Activated naive CD4-positive, alpha-beta T cell (primary cell): ENCODE data around the gene MCTP1.
"Not testable (repeated sequence)": the region's sequence is repeated elsewhere in the genome, so short reads cannot be mapped to it uniquely, and the experiment has no call there.

Source experiments
- DNase-seq, 4 experiments: peaks; one replicate each; lab custom pipeline; 2025; lab: John Stamatoyannopoulos, UW

MCTP1 gene

GRCh38 chr5:95027775-95028174 lies 257.1 kb downstream of the MCTP1 start:
- no peak for DNase-seq

- no peak for DNase-seq
Measured at GRCh38 chr5:95027151-95027721, 257.7 kb downstream of the MCTP1 start.

GRCh38 chr5:95026718-95027117 lies 258.2 kb downstream of the MCTP1 start:
- DNase-seq, result no peak

GRCh38 chr5:95022967-95023695 lies 261.8 kb downstream of the MCTP1 start:
- no peak for DNase-seq

GRCh38 chr5:95020345-95020744 lies 264.5 kb downstream of the MCTP1 start:
- DNase-seq, result no peak

- DNase-seq, result no peak
Measured at GRCh38 chr5:95018946-95019345, 265.9 kb downstream of the MCTP1 start.

GRCh38 chr5:95018511-95018910 lies 266.4 kb downstream of the MCTP1 start:
- DNase-seq, result no peak

GRCh38 chr5:95009812-95010211 lies 275.1 kb downstream of the MCTP1 start:
- no peak for DNase-seq

GRCh38 chr5:95007921-95008597 lies 276.8 kb downstream of the MCTP1 start:
- no peak for DNase-seq

- DNase-seq, result no peak
Measured at GRCh38 chr5:95005811-95006210, 279.1 kb downstream of the MCTP1 start.

GRCh38 chr5:94998670-94999069 lies 286.2 kb downstream of the MCTP1 start:
- DNase-seq, result no peak

- DNase-seq, result not testable (repeated sequence)
Measured at GRCh38 chr5:94994537-94994936, 290.4 kb downstream of the MCTP1 start.

GRCh38 chr5:94993491-94993890 lies 291.4 kb downstream of the MCTP1 start:
- DNase-seq, result no peak

GRCh38 chr5:94992325-94992724 lies 292.6 kb downstream of the MCTP1 start:
- DNase-seq, result no peak

GRCh38 chr5:94983861-94984535 lies 300.9 kb downstream of the MCTP1 start:
- DNase-seq, result no peak

GRCh38 chr5:94977437-94977836 lies 307.5 kb downstream of the MCTP1 start:
- DNase-seq, result no peak

- no peak for DNase-seq
Measured at GRCh38 chr5:94976853-94977252, 308.0 kb downstream of the MCTP1 start.

- no peak for DNase-seq
Measured at GRCh38 chr5:94972268-94972667, 312.6 kb downstream of the MCTP1 start.

- DNase-seq, result no peak
Measured at GRCh38 chr5:94969174-94969573, 315.7 kb downstream of the MCTP1 start.

GRCh38 chr5:94968507-94969095 lies 316.3 kb downstream of the MCTP1 start:
- DNase-seq, result no peak

- no peak for DNase-seq
Measured at GRCh38 chr5:94967525-94967924, 317.4 kb downstream of the MCTP1 start.

- DNase-seq, result not testable (repeated sequence)
Measured at GRCh38 chr5:94959279-94959678, 325.6 kb downstream of the MCTP1 start.
